Skeletal muscle tissue (tissue), 4 donors: ENCODE data around the gene NELFE. TPM values are rescaled to one million over a fixed set of nuclear protein-coding genes. Genes with fewer than 3 reads are reported as not detected.
"Not testable (repeated sequence)": the region's sequence is repeated elsewhere in the genome, so short reads cannot be mapped to it uniquely, and the experiment has no call there.

ENCODE experiments used
- H3K27ac ChIP-seq: one replicate; pipeline ENCODE4 v1.7.0; 2013; ENCODE audit warnings: mild to moderate bottlenecking, low read depth, low read length, inconsistent platforms
- H3K27me3 ChIP-seq, 3 donors: one replicate each; pipeline ENCODE4 v1.7.0; 2013; ENCODE audit warnings: low read length in 3 of 3; ENCODE audit not compliant: control insufficient read depth in 3 of 3, insufficient read depth in 3 of 3
- H3K36me3 ChIP-seq, 3 donors: one replicate each; pipeline ENCODE4 v1.7.0; 2013; ENCODE audit warnings: low read length in 3 of 3; ENCODE audit not compliant: control insufficient read depth in 3 of 3, insufficient read depth in 3 of 3
- H3K4me1 ChIP-seq, 3 donors: one replicate each; pipeline ENCODE4 v1.7.0; 2013; ENCODE audit warnings: low read length in 3 of 3, mild to moderate bottlenecking in 3 of 3; ENCODE audit not compliant: control insufficient read depth in 3 of 3, insufficient read depth in 3 of 3
- H3K4me3 ChIP-seq, 3 donors: one replicate each; pipeline ENCODE4 v1.7.0; 2013; ENCODE audit warnings: low read length in 3 of 3
- H3K9ac ChIP-seq, 3 donors: one replicate each; pipeline ENCODE4 v1.7.0; 2013; ENCODE audit warnings: low read length in 3 of 3, mild to moderate bottlenecking in 3 of 3, moderate library complexity in 2 of 3, low read depth in 1 of 3
- H3K9me3 ChIP-seq, 3 donors: one replicate each; pipeline ENCODE4 v1.7.0; 2013; ENCODE audit warnings: low read length in 3 of 3; ENCODE audit not compliant: control insufficient read depth in 3 of 3
- total RNA-seq: library from RNA; depleted of rRNA; stranded (reverse); fragments of >200 nt; gene quantifications from one replicate; pipeline ENCODE4 v1.2.3, GENCODE V29; 2014
- donor health status: Osteomylitis.

The NELFE gene
- total RNA-seq = 61.6 TPM

GRCh38 chr6:31958741-31959739 is at the start of gene NELFE, which contains the start of gene SKIC2:
Gene NELFE, minus strand, starts transcription at chr6:31958971. Its CDS starts 525 bp downstream, at chr6:31958446.
Gene SKIC2, plus strand, starts transcription at chr6:31959175. Its CDS starts 18 bp downstream, at chr6:31959193.
- Histone ChIP-seq H3K36me3 (peaks cover 65 to 66% (median 66%) of the 10 kb centered on the region in 3 donors), H3K4me3 (peak within 1 kb of the TSS; percentile 86 to 100 (median 98)), H3K9ac (peak within 1 kb of the TSS; percentile 94 to 99 (median 96)), H3K9me3 (no peaks in the 10 kb centered on the region), H3K27me3 (no peaks in the 10 kb centered on the region), H3K4me1 (peaks cover 19 to 25% (median 21%) of the 10 kb centered on the region in 3 donors), H3K27ac (peak within 1 kb of the TSS; percentile 86)

DNA sequence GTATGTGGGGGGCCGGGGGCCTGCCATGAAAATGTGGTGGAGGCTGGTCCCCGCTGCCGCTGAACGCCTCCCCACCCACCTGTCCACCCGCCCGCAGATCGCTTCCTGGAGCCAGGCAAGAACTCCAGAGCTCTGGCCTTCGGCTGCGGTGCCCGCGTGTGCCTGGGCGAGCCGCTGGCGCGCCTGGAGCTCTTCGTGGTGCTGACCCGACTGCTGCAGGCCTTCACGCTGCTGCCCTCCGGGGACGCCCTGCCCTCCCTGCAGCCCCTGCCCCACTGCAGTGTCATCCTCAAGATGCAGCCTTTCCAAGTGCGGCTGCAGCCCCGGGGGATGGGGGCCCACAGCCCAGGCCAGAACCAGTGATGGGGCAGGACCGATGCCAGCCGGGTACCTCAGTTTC is 49.3 kb upstream of the NELFE start:
- not testable (repeated sequence) for H3K9ac ChIP-seq, H3K4me1 ChIP-seq, H3K9me3 ChIP-seq, H3K4me3 ChIP-seq, H3K27ac ChIP-seq, H3K36me3 ChIP-seq, H3K27me3 ChIP-seq

DNA sequence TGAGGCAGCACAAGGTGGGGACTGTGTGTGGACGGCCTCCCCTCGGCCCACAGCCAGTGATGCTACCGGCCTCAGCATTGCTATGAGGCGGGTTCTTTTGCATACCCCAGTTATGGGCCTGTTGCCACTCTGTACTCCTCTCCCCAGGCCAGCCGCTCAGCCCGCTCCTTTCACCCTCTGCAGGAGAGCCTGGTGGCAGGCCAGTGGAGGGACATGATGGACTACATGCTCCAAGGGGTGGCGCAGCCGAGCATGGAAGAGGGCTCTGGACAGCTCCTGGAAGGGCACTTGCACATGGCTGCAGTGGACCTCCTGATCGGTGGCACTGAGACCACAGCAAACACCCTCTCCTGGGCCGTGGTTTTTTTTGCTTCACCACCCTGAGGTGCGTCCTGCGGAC is 48.3 kb upstream of the NELFE start:
- not testable (repeated sequence) for H3K27ac ChIP-seq, H3K36me3 ChIP-seq, H3K27me3 ChIP-seq, H3K4me1 ChIP-seq, H3K9ac ChIP-seq, H3K4me3 ChIP-seq, H3K9me3 ChIP-seq

DNA sequence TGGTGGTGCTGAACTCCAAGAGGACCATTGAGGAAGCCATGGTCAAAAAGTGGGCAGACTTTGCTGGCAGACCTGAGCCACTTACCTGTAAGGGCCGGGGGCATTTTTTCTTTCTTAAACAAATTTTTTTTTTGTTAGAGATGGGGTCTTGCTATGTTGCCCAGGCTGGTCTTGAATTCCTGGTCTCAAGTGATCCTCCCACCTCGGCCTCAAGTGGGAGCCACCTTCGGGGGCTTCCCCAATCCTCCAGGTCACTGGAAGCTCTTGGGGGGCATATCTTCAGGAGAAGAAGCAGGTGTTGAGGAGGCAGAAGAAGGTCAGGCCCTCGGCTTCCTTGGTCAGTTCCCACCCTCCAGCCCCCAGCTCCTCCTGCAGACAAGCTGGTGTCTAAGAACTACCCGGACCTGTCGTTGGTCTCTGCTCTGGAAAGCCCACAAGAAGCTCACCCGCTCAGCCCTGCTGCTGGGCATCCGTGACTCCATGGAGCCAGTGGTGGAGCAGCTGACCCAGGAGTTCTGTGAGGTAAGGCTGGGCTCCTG is 47.3 kb upstream of the NELFE start:
- not testable (repeated sequence) for H3K27me3 ChIP-seq, H3K4me1 ChIP-seq, H3K9ac ChIP-seq, H3K27ac ChIP-seq, H3K4me3 ChIP-seq, H3K9me3 ChIP-seq, H3K36me3 ChIP-seq

DNA sequence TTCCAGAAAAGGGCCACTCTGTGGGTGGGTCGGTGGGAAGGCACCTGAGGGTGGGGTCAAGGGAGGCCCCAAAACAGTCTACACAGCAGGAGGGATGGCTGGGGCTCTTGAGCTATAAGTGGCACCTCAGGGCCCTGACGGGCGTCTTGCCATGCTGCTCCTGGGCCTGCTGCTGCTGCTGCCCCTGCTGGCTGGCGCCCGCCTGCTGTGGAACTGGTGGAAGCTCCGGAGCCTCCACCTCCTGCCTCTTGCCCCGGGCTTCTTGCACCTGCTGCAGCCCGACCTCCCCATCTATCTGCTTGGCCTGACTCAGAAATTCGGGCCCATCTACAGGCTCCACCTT is 46.7 kb upstream of the NELFE start:
- H3K27ac ChIP-seq, H3K9me3 ChIP-seq, H3K9ac ChIP-seq, H3K4me1 ChIP-seq, H3K27me3 ChIP-seq, H3K4me3 ChIP-seq, H3K36me3 ChIP-seq: not testable (repeated sequence)

DNA sequence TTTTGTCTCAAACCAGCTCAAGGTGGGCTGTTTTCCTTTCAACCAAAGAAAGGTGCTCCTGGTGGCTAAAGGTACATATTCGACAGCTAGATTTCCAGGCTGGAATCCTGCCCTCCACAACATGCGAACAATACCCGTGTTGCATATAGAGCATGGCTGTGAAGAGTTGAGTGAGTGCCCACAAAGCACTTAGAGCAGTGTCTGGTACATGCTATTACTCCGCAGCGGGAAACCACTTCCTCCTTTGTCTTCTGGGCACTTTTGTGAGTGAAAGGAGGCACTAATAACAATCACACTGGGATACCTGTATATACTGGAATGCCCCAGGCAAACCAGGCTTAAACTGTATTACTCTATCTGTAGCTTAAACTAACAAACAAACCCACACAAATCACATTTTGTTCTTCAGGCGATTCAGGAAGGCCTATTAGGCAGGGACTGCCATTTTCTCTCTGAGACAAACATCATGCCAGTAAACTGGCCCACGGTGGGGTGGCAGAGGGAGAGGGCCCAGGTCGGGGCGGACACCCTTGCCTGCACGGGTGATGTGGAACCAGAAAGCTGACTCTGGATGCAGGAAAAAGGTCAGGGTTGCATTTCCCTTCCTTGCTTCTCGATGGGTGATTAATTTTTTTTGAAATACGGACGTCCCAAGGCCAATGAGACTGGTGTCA is 46.2 kb upstream of the NELFE start:
- H3K36me3 ChIP-seq, H3K4me3 ChIP-seq, H3K4me1 ChIP-seq, H3K27ac ChIP-seq, H3K27me3 ChIP-seq, H3K9ac ChIP-seq, H3K9me3 ChIP-seq: not testable (repeated sequence)

- H3K27me3 ChIP-seq, H3K4me1 ChIP-seq, H3K9ac ChIP-seq, H3K9me3 ChIP-seq, H3K4me3 ChIP-seq, H3K27ac ChIP-seq, H3K36me3 ChIP-seq: not testable (repeated sequence)
These were observed 45.6 kb upstream of the NELFE start for GRCh38 chr6:32004393-32004792.

- H3K27me3 ChIP-seq, H3K27ac ChIP-seq, H3K9ac ChIP-seq, H3K4me1 ChIP-seq, H3K4me3 ChIP-seq, H3K9me3 ChIP-seq, H3K36me3 ChIP-seq: not testable (repeated sequence)
These were observed 44.5 kb upstream of the NELFE start for GRCh38 chr6:32003301-32003700.

- not testable (repeated sequence) for H3K4me3 ChIP-seq, H3K9ac ChIP-seq
These were observed 43.9 kb upstream of the NELFE start for GRCh38 chr6:32002546-32003268.

More at GRCh38 chr6:32002546-32003268, 43.9 kb upstream of the NELFE start:
- H3K27me3 ChIP-seq, H3K36me3 ChIP-seq, H3K27ac ChIP-seq, H3K4me1 ChIP-seq, H3K9me3 ChIP-seq: not testable (repeated sequence)
